GM12878 (cell line): ENCODE data around the gene KATNIP. TPM values are rescaled to one million over a fixed set of nuclear protein-coding genes. Genes with fewer than 3 reads are reported as not detected.

Experiments
- ATAC-seq: fragments of 200-7000 bp; cut with Tn5 transposase; 3 replicates; pipeline ENCODE4 v1.9.1; 2020; ENCODE audit warnings: mild to moderate bottlenecking, moderate library complexity
- BruUV-seq: library from RNA; stranded (reverse); fragments of 400-500 nt; replicated peaks from 2 replicates; lab custom pipeline; 2021; lab: Mats Ljungman, UMichigan
- CTCF ChIA-PET: fragments of 300-600 bp; sonication (Branson Sonifier 250); formaldehyde crosslinking; extraction: SDS; loops from one replicate; lab custom pipeline; 2021; ENCODE audit warnings: inconsistent platforms; lab: Yijun Ruan, JAX
- POLR2A ChIA-PET: fragments of 350-600 bp; formaldehyde crosslinking; extraction: SDS; loops from one replicate; lab custom pipeline; 2021; ENCODE audit warnings: inconsistent platforms; lab: Charles Lee
- RAD21 ChIA-PET: fragments of 300-600 bp; sonication (Branson Sonifier 250); formaldehyde crosslinking; loops from one replicate; lab custom pipeline; 2023; ENCODE audit warnings: antibody characterized with exemption; ENCODE audit not compliant: unreplicated experiment; lab: Charles Lee
- SMC1A ChIA-PET: fragments of 300-600 bp; sonication (Branson Sonifier 250); formaldehyde crosslinking; loops from one replicate; lab custom pipeline; 2023; ENCODE audit not compliant: unreplicated experiment, uncharacterized antibody; lab: Charles Lee
- DNase-seq: peaks from one replicate; pipeline ENCODE4 v3.0.0-alpha.2; 2011; ENCODE audit warnings: low read depth, low spot score
- FAIRE-seq: peaks from 3 replicates; lab custom pipeline; 2011; peaks lifted over from hg19 to GRCh38; lab: Jason Lieb, UNC
- H2AFZ ChIP-seq: 2 replicates; pipeline ENCODE4 v1.6.0; 2011; ENCODE audit warnings: low read depth, low read length, control low read depth; ENCODE audit not compliant: control insufficient read depth
- H3K27ac ChIP-seq: 2 replicates; pipeline ENCODE4 v1.5.1; 2011; ENCODE audit warnings: control low read depth; ENCODE audit not compliant: control insufficient read depth, insufficient read depth
- H3K27me3 ChIP-seq, 2 experiments: replicated peaks in 1 of 2; 2 replicates each; pipeline versions ENCODE4 v1.6.0 to v1.6.1; 2011; ENCODE audit warnings: low read length in 1 of 2; ENCODE audit not compliant: control insufficient read depth in 2 of 2, insufficient read depth in 2 of 2
- H3K36me3 ChIP-seq, 2 experiments: 2 replicates each; pipeline ENCODE4 v1.5.1; 2011; ENCODE audit warnings: low read length in 1 of 2; ENCODE audit not compliant: control insufficient read depth in 2 of 2, insufficient read depth in 2 of 2
- H3K4me1 ChIP-seq: 2 replicates; pipeline ENCODE4 v1.6.1; 2011; ENCODE audit warnings: mild to moderate bottlenecking, low read length, moderate library complexity, mixed read lengths; ENCODE audit not compliant: control insufficient read depth, insufficient read depth
- H3K4me2 ChIP-seq: 2 replicates; pipeline ENCODE4 v1.6.0; 2011; ENCODE audit warnings: control low read depth; ENCODE audit not compliant: control insufficient read depth, insufficient read depth
- H3K4me3 ChIP-seq: fragments of 200-600 bp; sonication (generic); 2 replicates; pipeline ENCODE4 v1.5.1; 2016
- H3K79me2 ChIP-seq: 2 replicates; pipeline ENCODE4 v1.6.0; 2011; ENCODE audit warnings: low read length; ENCODE audit not compliant: control insufficient read depth, insufficient read depth
- H3K9ac ChIP-seq: 2 replicates; pipeline ENCODE4 v1.8.0; 2011; ENCODE audit warnings: low read length, control low read depth, mixed read lengths; ENCODE audit not compliant: control insufficient read depth, insufficient read depth
- H3K9me3 ChIP-seq: replicated peaks from 3 replicates; pipeline ENCODE4 v1.5.1; 2011; ENCODE audit warnings: mild to moderate bottlenecking, low read length; ENCODE audit not compliant: control insufficient read depth, insufficient read depth
- H4K20me1 ChIP-seq: 2 replicates; pipeline ENCODE4 v1.6.0; 2011; ENCODE audit not compliant: control insufficient read depth, insufficient read depth
- BMI1 ChIP-seq: fragments of 450-650 bp; IDR thresholded peaks from 2 replicates; pipeline ENCODE4 v1.6.1; 2016; ENCODE audit warnings: mild to moderate bottlenecking, moderate library complexity, borderline replicate concordance
- BRCA1 ChIP-seq: IDR thresholded peaks from 2 replicates; pipeline ENCODE4 v1.6.1; 2011; ENCODE audit warnings: low read depth, low read length, improper control_type of control experiment
- CHD2 ChIP-seq: IDR thresholded peaks from 2 replicates; pipeline ENCODE4 v1.6.1; 2011; ENCODE audit warnings: low read depth, low read length, improper control_type of control experiment, borderline replicate concordance
- ETV6 ChIP-seq, 2 experiments: fragments of 450-650 bp in 1 of 2; IDR thresholded peaks in 1 of 2; conservative IDR thresholded peaks in 1 of 2; 2 replicates each; pipeline ENCODE4 v1.6.1; 2014; ENCODE audit warnings: antibody characterized with exemption in 1 of 2, borderline replicate concordance in 1 of 2, low read depth in 1 of 2, mild to moderate bottlenecking in 1 of 2, moderate library complexity in 1 of 2
- NBN ChIP-seq: fragments of 450-650 bp; IDR thresholded peaks from 2 replicates; pipeline ENCODE4 v1.6.1; 2016
- RB1 ChIP-seq: fragments of 450-650 bp; formaldehyde crosslinking; IDR thresholded peaks from 2 replicates; pipeline ENCODE4 v1.6.1; 2017; ENCODE audit warnings: mild to moderate bottlenecking, borderline replicate concordance
- RELA ChIP-seq: fragments of 450-650 bp; IDR thresholded peaks from 2 replicates; pipeline ENCODE4 v1.8.0; 2014; ENCODE audit warnings: borderline replicate concordance; ENCODE audit not compliant: partially characterized antibody
- SIX5 ChIP-seq: IDR thresholded peaks from 2 replicates; pipeline ENCODE4 v1.6.1; 2011; ENCODE audit warnings: mild to moderate bottlenecking, low read depth, low read length, moderate library complexity; ENCODE audit not compliant: severe bottlenecking
- SRF ChIP-seq, 2 experiments: IDR thresholded peaks; 2 replicates each; pipeline ENCODE4 v1.6.1; 2011; ENCODE audit warnings: low read depth in 2 of 2, low read length in 2 of 2, mild to moderate bottlenecking in 1 of 2, moderate library complexity in 1 of 2
- ZBED1 ChIP-seq: IDR thresholded peaks from 2 replicates; pipeline ENCODE4 v1.6.1; 2016; ENCODE audit warnings: borderline replicate concordance
- ZZZ3 ChIP-seq: IDR thresholded peaks from 2 replicates; pipeline ENCODE4 v1.6.1; 2011; ENCODE audit warnings: low read depth; ENCODE audit not compliant: control insufficient read depth, insufficient read length
- WGBS: methylation state at CpG from one replicate; pipeline ENCODE4 v1.1.6; 2016; ENCODE audit warnings: low lambda C conversion rate; ENCODE audit not compliant: insufficient replicate concordance, insufficient coverage; ENCODE audit errors: missing lambda C conversion rate; 5-methylcytosine and 5-hydroxymethylcytosine counted together
- in situ Hi-C: fragments of 300-500 bp; cut with MboI; formaldehyde crosslinking; loops from 9 replicates; pipeline ENCODE4 v1.14.3; 2018; ENCODE audit warnings: mixed read lengths
- intact Hi-C: fragments of 100-400 bp; cut with micrococcal nuclease; formaldehyde crosslinking; loops from one replicate; pipeline ENCODE4 v1.14.2; 2022; ENCODE audit not compliant: unreplicated experiment
- polyA plus RNA-seq, 11 experiments: library from polyadenylated mRNA; depleted of rRNA in 4 of 11; unstranded in 6 of 11; stranded (reverse) in 5 of 11; fragments of >200 nt; fragmentation: Nextera tagmentation in 4 of 11; fragmentation: Illumina TruSeq in 1 of 11; extraction: Ambion mirVana in 4 of 11; extraction: Trizol in 1 of 11; gene quantifications; 1 replicate in 1 of 11; 2 replicates in 10 of 11; pipeline versions ENCODE4 v1.2.1 to v1.2.3, GENCODE V29; 2011 to 2016; ENCODE audit warnings: inconsistent platforms in 2 of 11, missing spikeins in 2 of 11, low read depth in 1 of 11
- total RNA-seq, 4 experiments: library from RNA; depleted of rRNA in 3 of 4; stranded (reverse); fragments of >200 nt in 3 of 4; fragmentation: Illumina TruSeq in 1 of 4; extraction: Trizol in 1 of 4; gene quantifications; 2 replicates each; pipeline versions ENCODE4 v1.2.1 to v1.2.3, GENCODE V29; 2013 to 2021
- TF ChIP-seq, protein P1 (sequence below): fragments of 450-650 bp; IDR thresholded peaks from 2 replicates; pipeline ENCODE4 v1.6.1; 2018; ENCODE audit warnings: borderline replicate concordance, mild to moderate bottlenecking; ENCODE audit not compliant: partially characterized antibody
- TF ChIP-seq, protein P2 (sequence below): fragments of 450-650 bp; formaldehyde crosslinking; IDR thresholded peaks from 2 replicates; pipeline ENCODE4 v1.4.0; 2022; ENCODE audit warnings: mild to moderate bottlenecking, moderate library complexity
- TF ChIP-seq, protein P3 (sequence below): fragments of 450-650 bp; IDR thresholded peaks from 2 replicates; pipeline ENCODE4 v1.6.1; 2017; ENCODE audit warnings: antibody characterized with exemption, mild to moderate bottlenecking, moderate library complexity
- TF ChIP-seq, protein P4 (sequence below): IDR thresholded peaks from 2 replicates; pipeline ENCODE4 v1.6.1; 2011; ENCODE audit warnings: borderline replicate concordance, low read depth, mild to moderate bottlenecking, moderate library complexity, mixed read lengths, low read length; ENCODE audit not compliant: insufficient read depth; ENCODE audit errors: extremely low read length

KATNIP gene
- total and polyA plus RNA-seq, 10 of the 15 experiments (the other 5 are each of a cell fraction or from before 2014, with no cell fraction given), result 1.6 to 13.8 (median 9.1) TPM

DNA sequence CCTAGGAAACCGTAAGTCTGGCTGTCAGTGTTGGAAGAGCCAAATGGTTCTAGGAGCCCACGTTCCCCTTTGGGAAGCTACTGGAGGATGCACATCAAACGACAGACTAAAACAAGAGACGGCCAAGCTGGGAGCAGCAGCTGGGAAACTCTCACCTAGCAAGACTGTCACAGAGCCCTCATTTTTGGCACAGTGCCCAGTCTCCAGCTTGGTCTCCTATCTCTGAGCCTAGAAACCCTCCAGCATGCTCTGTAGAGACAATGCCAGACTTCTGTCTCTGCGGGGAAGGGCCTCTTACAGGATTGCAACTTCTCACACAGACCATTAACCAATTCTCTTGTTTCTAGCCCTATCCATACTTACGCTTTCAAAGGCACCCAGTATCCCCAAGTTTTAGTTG, 23.8 kb upstream of the KATNIP start:
- H4K20me1 ChIP-seq, result no peaks in the 10 kb centered on the region
- FAIRE-seq (no peak), ATAC-seq (no peak), DNase-seq (no peak)
- no peak overlapping the region for H3K4me3 ChIP-seq
- H3K9me3 ChIP-seq, result no peaks in the 10 kb centered on the region
- ChIA-PET SMC1A (no interaction called here), CTCF (no interaction called here), RAD21 (no interaction called here), POLR2A (no interaction called here)
- no peaks in the 10 kb centered on the region for H3K27me3 ChIP-seq
- no peaks in the 10 kb centered on the region for H3K79me2 ChIP-seq
- in situ Hi-C loops, result no loop called here
- H2AFZ ChIP-seq, result no peak overlapping the region
- peaks cover 10 to 18% of the 10 kb centered on the region in 2 experiments for H3K36me3 ChIP-seq
- WGBS, result 97% methylated on average over 6 of the region's 6 CpGs
- no peak overlapping the region for H3K9ac ChIP-seq
- H3K27ac ChIP-seq, result no peak overlapping the region
- no peak overlapping the region for H3K4me2 ChIP-seq
- intact Hi-C loops, result no loop called here
- no peaks in the 10 kb centered on the region for H3K4me1 ChIP-seq
- BruUV-seq, result no TSS peak
- TF ChIP-seq CHD2, result no peak
- TF ChIP-seq RB1, result no peak
- no peak for TF ChIP-seq RELA
- TF ChIP-seq BRCA1, result no peak
- TF ChIP-seq ETV6 (conservative IDR thresholded peaks at IDR 0.05 in 1 of 2, IDR thresholded peaks at IDR 0.05 in 1 of 2; ENCODE audit: borderline replicate concordance in 1 of 2, low read depth in 1 of 2), result no peak
- TF ChIP-seq ZZZ3, result no peak
- TF ChIP-seq SRF (IDR thresholded peaks at IDR 0.05; ENCODE audit: low read depth in 2 of 2, low read length in 2 of 2), result no peak
- TF ChIP-seq, protein P1, sequence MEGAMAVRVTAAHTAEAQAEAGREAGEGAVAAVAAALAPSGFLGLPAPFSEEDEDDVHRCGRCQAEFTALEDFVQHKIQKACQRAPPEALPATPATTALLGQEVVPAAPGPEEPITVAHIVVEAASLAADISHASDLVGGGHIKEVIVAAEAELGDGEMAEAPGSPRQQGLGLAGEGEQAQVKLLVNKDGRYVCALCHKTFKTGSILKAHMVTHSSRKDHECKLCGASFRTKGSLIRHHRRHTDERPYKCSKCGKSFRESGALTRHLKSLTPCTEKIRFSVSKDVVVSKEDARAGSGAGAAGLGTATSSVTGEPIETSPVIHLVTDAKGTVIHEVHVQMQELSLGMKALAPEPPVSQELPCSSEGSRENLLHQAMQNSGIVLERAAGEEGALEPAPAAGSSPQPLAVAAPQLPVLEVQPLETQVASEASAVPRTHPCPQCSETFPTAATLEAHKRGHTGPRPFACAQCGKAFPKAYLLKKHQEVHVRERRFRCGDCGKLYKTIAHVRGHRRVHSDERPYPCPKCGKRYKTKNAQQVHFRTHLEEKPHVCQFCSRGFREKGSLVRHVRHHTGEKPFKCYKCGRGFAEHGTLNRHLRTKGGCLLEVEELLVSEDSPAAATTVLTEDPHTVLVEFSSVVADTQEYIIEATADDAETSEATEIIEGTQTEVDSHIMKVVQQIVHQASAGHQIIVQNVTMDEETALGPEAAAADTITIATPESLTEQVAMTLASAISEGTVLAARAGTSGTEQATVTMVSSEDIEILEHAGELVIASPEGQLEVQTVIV, result no peak
- TF ChIP-seq, protein P2, sequence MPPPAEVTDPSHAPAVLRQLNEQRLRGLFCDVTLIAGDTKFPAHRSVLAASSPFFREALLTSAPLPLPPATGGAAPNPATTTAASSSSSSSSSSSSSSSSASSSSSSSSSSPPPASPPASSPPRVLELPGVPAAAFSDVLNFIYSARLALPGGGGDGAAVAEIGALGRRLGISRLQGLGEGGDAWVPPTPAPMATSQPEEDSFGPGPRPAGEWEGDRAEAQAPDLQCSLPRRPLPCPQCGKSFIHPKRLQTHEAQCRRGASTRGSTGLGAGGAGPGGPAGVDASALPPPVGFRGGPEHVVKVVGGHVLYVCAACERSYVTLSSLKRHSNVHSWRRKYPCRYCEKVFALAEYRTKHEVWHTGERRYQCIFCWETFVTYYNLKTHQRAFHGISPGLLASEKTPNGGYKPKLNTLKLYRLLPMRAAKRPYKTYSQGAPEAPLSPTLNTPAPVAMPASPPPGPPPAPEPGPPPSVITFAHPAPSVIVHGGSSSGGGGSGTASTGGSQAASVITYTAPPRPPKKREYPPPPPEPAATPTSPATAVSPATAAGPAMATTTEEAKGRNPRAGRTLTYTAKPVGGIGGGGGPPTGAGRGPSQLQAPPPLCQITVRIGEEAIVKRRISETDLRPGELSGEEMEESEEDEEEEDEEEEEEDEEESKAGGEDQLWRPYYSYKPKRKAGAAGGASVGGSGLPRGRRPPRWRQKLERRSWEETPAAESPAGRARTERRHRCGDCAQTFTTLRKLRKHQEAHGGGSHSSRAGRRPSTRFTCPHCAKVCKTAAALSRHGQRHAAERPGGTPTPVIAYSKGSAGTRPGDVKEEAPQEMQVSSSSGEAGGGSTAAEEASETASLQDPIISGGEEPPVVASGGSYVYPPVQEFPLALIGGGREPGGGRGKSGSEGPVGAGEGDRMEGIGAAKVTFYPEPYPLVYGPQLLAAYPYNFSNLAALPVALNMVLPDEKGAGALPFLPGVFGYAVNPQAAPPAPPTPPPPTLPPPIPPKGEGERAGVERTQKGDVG (CRISPR knock-in tag), result no peak
- TF ChIP-seq, protein P3, sequence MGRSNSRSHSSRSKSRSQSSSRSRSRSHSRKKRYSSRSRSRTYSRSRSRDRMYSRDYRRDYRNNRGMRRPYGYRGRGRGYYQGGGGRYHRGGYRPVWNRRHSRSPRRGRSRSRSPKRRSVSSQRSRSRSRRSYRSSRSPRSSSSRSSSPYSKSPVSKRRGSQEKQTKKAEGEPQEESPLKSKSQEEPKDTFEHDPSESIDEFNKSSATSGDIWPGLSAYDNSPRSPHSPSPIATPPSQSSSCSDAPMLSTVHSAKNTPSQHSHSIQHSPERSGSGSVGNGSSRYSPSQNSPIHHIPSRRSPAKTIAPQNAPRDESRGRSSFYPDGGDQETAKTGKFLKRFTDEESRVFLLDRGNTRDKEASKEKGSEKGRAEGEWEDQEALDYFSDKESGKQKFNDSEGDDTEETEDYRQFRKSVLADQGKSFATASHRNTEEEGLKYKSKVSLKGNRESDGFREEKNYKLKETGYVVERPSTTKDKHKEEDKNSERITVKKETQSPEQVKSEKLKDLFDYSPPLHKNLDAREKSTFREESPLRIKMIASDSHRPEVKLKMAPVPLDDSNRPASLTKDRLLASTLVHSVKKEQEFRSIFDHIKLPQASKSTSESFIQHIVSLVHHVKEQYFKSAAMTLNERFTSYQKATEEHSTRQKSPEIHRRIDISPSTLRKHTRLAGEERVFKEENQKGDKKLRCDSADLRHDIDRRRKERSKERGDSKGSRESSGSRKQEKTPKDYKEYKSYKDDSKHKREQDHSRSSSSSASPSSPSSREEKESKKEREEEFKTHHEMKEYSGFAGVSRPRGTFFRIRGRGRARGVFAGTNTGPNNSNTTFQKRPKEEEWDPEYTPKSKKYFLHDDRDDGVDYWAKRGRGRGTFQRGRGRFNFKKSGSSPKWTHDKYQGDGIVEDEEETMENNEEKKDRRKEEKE, result no peak
- TF ChIP-seq SIX5, result no peak
- no peak for TF ChIP-seq BMI1
- TF ChIP-seq, protein P4, sequence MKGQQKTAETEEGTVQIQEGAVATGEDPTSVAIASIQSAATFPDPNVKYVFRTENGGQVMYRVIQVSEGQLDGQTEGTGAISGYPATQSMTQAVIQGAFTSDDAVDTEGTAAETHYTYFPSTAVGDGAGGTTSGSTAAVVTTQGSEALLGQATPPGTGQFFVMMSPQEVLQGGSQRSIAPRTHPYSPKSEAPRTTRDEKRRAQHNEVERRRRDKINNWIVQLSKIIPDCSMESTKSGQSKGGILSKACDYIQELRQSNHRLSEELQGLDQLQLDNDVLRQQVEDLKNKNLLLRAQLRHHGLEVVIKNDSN, result no peak
- TF ChIP-seq ZBED1, result no peak
- no peak for TF ChIP-seq NBN
